Kidney epithelial cell (primary cell): ENCODE results near the gene VPS51. TPM values are rescaled to one million over a fixed set of nuclear protein-coding genes. Genes with fewer than 3 reads are reported as not detected.

Source experiments
- DNase-seq: peaks from one replicate; pipeline ENCODE4 v3.0.0-alpha.2; 2010; ENCODE audit warnings: low read depth
- H3K27me3 ChIP-seq: 2 replicates; pipeline ENCODE4 v1.6.0; 2011; ENCODE audit warnings: low read length; ENCODE audit not compliant: control insufficient read depth, insufficient read depth
- H3K36me3 ChIP-seq: 2 replicates; pipeline ENCODE4 v1.5.1; 2011; ENCODE audit warnings: low read length; ENCODE audit not compliant: control insufficient read depth, insufficient read depth
- H3K4me3 ChIP-seq: 2 replicates; pipeline ENCODE4 v1.5.1; 2011; ENCODE audit warnings: low read depth, mild to moderate bottlenecking, control low read depth, low read length
- total RNA-seq: library from RNA; depleted of rRNA; stranded (reverse); fragments of >200 nt; gene quantifications from 2 replicates; pipeline ENCODE4 v1.2.3, GENCODE V29; 2015
- TF ChIP-seq, protein P1 (sequence below): IDR thresholded peaks from 2 replicates; pipeline ENCODE4 v1.5.1; 2011; ENCODE audit warnings: mild to moderate bottlenecking, moderate library complexity, low read length, control low read depth, inconsistent platforms; ENCODE audit not compliant: insufficient read depth, poor library complexity, severe bottlenecking

Gene VPS51
- total RNA-seq, 1 donor from 2014 or later: 391 TPM

DNA sequence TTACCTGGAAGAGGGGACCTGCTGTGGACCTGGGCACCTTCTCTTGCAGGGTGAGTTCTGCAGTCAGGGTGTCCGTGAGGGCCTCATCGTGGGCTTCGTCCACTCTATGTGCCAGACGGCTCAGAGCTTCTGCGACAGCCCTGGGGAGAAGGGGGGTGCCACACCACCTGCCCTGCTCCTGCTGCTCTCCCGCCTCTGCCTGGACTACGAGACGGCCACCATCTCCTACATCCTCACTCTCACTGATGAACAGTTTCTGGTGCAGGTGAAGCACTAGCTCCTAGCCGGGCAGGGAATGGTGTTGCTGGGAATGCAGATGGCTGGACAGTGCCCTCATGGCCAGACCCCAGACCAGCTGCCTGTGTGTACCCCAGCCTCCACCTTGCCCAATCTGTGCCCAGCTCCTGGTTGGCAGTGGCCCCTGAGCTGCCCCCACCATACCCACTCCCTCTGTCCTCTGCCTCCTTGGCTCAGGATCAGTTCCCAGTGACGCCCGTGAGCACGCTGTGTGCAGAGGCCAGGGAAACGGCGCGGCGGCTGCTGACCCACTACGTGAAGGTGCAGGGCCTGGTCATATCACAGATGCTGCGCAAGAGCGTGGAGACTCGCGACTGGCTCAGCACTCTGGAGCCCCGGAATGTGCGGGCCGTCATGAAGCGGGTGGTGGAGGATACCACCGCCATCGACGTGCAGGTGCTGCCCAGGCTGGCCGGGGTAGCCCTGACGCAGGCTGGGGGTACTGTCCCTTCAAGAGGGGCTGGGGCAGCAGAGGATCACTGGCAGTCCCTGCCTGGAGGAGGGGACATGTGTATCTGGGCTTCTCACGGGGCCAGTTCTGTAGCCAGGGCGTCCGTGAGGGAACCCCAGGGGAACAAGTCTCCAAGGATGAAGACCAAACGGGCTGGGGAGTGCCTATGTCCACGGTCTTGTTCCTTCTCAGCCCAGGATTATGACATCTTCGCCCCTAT lies 13.5 kb downstream of the VPS51 start:
- H3K27me3 ChIP-seq: no peaks in the 10 kb centered on the region
- H3K4me3 ChIP-seq: no peak overlapping the region
- DNase-seq: no peak
- peaks cover 2% of the 10 kb centered on the region for H3K36me3 ChIP-seq
- TF ChIP-seq, protein P1, sequence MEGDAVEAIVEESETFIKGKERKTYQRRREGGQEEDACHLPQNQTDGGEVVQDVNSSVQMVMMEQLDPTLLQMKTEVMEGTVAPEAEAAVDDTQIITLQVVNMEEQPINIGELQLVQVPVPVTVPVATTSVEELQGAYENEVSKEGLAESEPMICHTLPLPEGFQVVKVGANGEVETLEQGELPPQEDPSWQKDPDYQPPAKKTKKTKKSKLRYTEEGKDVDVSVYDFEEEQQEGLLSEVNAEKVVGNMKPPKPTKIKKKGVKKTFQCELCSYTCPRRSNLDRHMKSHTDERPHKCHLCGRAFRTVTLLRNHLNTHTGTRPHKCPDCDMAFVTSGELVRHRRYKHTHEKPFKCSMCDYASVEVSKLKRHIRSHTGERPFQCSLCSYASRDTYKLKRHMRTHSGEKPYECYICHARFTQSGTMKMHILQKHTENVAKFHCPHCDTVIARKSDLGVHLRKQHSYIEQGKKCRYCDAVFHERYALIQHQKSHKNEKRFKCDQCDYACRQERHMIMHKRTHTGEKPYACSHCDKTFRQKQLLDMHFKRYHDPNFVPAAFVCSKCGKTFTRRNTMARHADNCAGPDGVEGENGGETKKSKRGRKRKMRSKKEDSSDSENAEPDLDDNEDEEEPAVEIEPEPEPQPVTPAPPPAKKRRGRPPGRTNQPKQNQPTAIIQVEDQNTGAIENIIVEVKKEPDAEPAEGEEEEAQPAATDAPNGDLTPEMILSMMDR: no peak

DNA sequence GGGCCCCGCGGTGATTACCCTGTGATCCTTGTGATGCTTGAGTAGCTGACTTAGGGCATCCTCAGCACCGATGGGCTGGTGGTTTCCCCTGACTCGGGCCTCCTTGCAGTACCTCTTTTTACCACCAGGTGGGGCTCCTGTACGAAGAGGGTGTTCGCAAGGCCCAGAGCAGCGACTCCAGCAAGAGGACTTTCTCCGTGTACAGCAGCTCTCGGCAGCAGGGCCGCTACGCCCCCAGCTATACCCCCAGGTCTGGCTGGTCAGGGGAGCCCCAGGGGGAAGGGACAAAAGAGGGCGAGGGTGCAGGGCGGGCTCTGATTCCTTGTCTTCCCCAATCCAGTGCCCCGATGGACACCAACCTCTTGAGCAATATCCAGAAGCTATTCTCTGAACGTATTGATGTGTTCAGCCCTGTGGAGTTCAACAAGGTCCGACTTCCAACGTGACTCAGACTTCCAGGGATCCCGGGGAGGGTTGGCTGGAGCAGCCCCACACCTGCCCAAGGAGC lies 14.4 kb downstream of the VPS51 start:
- no peak for DNase-seq
- Histone ChIP-seq H3K4me3 (no peak overlapping the region), H3K36me3 (peaks cover 3% of the 10 kb centered on the region), H3K27me3 (no peaks in the 10 kb centered on the region)
- TF ChIP-seq, protein P1: peak; percentile 92

DNA sequence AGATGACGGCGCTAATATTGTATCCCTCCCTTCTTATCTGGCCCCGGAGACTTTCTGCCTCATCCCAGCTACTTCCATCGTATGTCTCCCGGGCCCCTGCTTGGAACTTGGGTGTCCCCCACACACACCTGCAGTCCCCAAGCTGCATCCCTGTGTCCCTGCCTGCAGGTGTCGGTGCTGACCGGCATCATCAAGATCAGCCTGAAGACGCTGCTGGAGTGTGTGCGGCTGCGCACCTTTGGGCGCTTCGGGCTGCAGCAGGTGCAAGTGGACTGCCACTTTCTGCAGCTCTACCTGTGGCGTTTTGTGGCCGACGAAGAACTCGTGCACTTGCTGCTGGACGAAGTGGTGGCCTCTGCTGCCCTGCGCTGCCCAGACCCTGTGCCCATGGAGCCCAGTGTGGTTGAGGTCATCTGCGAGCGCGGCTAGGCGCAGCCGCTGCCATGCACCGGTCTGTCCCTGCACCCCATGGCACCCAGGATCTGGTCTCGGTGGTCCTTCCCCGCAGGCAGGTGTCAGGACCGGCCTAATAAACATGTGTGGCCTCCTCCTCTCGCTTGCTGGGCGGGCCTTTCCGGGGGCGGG lies 15.2 kb downstream of the VPS51 start:
- no peak overlapping the region for H3K4me3 ChIP-seq
- TF ChIP-seq, protein P1: no peak
- H3K36me3 ChIP-seq: peaks cover 6% of the 10 kb centered on the region
- DNase-seq: no peak
- H3K27me3 ChIP-seq: no peaks in the 10 kb centered on the region

DNA sequence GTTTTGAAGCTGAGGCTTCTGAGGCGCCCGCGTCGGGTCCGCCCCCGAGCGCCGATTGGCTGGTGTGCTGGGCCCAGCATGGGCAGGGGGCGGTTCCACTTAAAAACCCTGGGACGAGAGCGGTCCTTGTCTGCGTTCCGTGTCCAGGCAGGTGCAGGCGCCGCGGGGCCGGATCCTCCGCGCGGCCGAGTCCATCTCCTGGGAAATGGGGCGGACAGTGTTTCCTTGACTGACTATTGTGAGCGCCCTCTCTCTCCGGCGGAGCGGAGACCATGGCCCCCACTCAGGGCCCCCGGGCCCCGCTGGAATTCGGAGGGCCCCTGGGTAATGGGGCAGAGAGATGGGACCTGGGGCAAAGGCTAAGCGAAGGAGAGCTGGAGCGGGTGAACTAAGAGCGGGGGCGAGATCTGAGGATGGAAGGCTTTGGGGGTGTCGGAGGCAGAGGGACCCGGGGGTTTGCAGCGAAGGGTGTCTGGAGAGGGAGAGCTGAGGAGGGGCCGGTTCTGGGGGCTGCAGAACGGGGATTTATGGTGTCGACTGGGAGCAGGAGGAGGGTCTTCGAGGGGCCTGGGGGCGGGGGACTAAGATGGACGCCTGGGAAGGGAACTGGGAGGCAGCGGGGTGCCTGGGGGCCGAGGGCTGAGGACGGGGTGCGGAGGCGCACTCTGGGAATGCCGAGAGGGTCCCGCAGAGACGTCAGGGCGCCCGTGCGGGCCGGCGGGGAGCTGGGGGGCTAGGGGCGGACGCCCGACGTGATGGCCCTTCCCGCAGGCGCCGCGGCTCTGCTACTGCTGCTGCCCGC lies 15.9 kb downstream of the VPS51 start, which contains the start of gene TM7SF2:
TSS of gene TM7SF2 (plus strand) at position 129 of the 802 bp plus-strand sequence. CDS start at position 273, 144 bp downstream.
- H3K27me3 ChIP-seq: no peaks in the 10 kb centered on the region
- H3K36me3 ChIP-seq: peaks cover 6% of the 10 kb centered on the region
- peak within 1 kb of the TSS; percentile 69 for H3K4me3 ChIP-seq
- TF ChIP-seq, protein P1: no peak
- no peak for DNase-seq

DNA sequence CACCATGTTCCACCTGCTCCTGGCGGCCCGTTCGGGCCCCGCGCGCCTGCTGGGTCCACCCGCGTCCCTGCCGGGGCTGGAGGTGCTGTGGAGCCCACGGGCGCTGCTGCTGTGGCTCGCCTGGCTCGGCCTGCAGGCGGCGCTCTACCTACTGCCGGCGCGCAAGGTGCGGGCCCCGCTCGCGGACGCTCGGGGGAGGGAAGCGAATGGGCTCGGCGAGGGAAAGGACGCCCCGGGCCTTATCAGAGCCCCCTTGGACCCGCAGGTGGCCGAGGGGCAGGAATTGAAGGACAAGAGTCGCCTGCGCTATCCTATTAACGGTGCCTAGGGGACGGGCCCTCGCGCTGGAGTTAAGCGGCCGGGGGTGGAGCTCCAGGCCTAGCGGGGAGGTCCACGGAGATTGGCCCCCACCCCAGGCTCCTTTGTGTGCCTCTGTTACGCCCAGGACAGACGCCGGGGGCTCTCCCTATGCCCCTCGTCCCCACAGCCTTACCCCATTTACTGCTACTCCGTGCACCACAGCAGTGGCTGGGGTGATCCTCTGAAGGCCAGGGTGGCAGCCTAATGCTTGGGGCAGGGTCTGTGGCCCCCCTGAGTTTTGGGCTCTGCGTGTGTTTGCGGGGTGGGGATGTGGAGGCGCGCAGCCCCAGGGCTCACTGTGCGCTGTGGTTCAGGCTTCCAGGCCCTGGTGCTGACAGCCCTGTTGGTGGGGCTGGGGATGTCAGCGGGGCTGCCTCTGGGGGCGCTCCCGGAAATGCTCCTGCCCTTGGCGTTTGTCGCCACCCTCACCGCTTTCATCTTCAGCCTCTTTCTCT lies 16.7 kb downstream of the VPS51 start:
- peaks cover 6% of the 10 kb centered on the region for H3K36me3 ChIP-seq
- TF ChIP-seq, protein P1: peak; percentile 58
- no peak for DNase-seq
- peak overlapping the region; percentile 69 for H3K4me3 ChIP-seq
- no peaks in the 10 kb centered on the region for H3K27me3 ChIP-seq
